Measurements from ENCODE around the gene CSGALNACT2. TPM values are rescaled to one million over a fixed set of nuclear protein-coding genes. Genes with fewer than 3 reads are reported as not detected.
A peak's percentile ranks its signal among the peaks of the same experiment; 100 is the strongest.

The CSGALNACT2 gene
- polyA plus RNA-seq, 10 donors = 21.7 to 31.8 (median 30.1) TPM

GRCh38 chr10:43200538-43201390 lies 62.5 kb downstream of the CSGALNACT2 start:
- DNase-seq = no peak

GRCh38 chr10:43201545-43202131 lies 63.4 kb downstream of the CSGALNACT2 start:
- no peak for DNase-seq

- peak in 2 of 3 donors; percentile 13 to 44 for DNase-seq
Observed at GRCh38 chr10:43202224-43202656, 64.0 kb downstream of the CSGALNACT2 start.

- DNase-seq = no peak
Observed at GRCh38 chr10:43202657-43203447, 64.6 kb downstream of the CSGALNACT2 start.

- no peak for DNase-seq
Observed at GRCh38 chr10:43203448-43204041, 65.3 kb downstream of the CSGALNACT2 start.

GRCh38 chr10:43204042-43204942 lies 66.0 kb downstream of the CSGALNACT2 start:
- DNase-seq = no peak

- peak; percentile 12 to 52 (median 13) for DNase-seq
Observed at GRCh38 chr10:43204943-43205671, 66.9 kb downstream of the CSGALNACT2 start.

- no peak for DNase-seq
Observed at GRCh38 chr10:43205681-43206390, 67.6 kb downstream of the CSGALNACT2 start.

- DNase-seq = no peak
Observed at GRCh38 chr10:43206391-43207235, 68.4 kb downstream of the CSGALNACT2 start.

GRCh38 chr10:43208147-43209073 lies 70.2 kb downstream of the CSGALNACT2 start:
- no peak for DNase-seq

GRCh38 chr10:43209074-43209455 lies 70.8 kb downstream of the CSGALNACT2 start:
- DNase-seq = no peak

- DNase-seq = no peak
Observed at GRCh38 chr10:43209651-43210141, 71.5 kb downstream of the CSGALNACT2 start.

GRCh38 chr10:43210556-43210955 lies 72.3 kb downstream of the CSGALNACT2 start:
- DNase-seq = no peak

- no peak for DNase-seq
Observed at GRCh38 chr10:43211030-43211429, 72.8 kb downstream of the CSGALNACT2 start.

- DNase-seq = no peak
Observed at GRCh38 chr10:43211431-43212042, 73.3 kb downstream of the CSGALNACT2 start.

GRCh38 chr10:43212043-43212721 lies 73.9 kb downstream of the CSGALNACT2 start:
- DNase-seq = peak in 2 of 3 donors; percentile 11 to 16

All from muscle of back (tissue), 11 donors.